ENCODE data around the gene PYGB. TPM values are rescaled to one million over a fixed set of nuclear protein-coding genes. Genes with fewer than 3 reads are reported as not detected.

Gene PYGB
- total RNA-seq, 1 experiment from 2014 or later: 216 TPM

DNA sequence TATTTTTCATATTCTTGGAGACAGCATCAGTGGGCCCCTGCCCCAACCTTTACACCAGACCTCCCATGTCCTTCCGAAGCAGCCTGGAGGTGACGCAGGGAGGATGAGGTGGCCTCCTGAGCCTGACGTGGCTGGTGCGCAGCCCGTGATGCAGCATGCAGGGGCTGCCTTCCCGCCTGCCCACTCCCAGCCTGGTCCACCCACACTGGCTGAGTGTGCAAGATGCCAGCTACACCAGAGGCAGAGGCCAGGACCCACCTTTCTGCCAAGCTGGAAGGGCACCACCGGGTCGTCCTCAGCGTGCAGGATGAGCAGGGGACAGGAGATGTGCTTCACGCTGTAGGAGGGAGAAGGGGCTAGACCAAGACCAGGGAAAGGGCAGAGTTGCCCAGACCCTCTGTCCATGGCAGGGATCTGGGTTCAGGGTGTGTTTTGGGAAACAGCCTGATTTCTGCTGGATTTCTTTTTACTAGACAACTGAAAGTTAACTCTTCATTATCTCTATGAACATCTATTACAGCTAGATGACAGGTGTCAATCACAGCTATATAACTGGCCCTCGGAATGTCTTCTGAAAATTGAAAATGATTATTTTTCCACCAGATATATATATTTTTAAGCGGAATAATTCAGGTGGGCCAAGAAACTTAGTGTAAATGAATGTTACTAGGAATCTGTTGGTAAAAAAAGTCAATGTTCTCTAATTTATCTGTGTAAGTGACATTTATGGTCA is 55.6 kb downstream of the PYGB start:
- intact Hi-C loops (cut with micrococcal nuclease): no loop called here
- POLR2A ChIA-PET (ENCODE audit: unreplicated experiment): interaction anchor here (0.7 kb wide), 1 partner anchor 58 kb away, joined by 3 read pairs; no protein-coding TSS in a partner anchor
- CTCF ChIA-PET: no interaction called here
- H2AFZ ChIP-seq (ENCODE audit: low read length): no peak overlapping the region
- TF ChIP-seq EZH2 (IDR thresholded peaks at IDR 0.05; ENCODE audit: low read length, unreplicated experiment) (no peak), EZH2phosphoT487 (IDR thresholded peaks at IDR 0.05; ENCODE audit: borderline replicate concordance, low read length) (no peak), CTCF (conservative IDR thresholded peaks at IDR 0.05; ENCODE audit: low read depth, low read length) (no peak)
- peaks cover 6% of the 10 kb centered on the region; the same call in 1 of the 2 replicates for H3K36me3 ChIP-seq (ENCODE audit: low read depth, low read length)
- peaks cover 8% of the 10 kb centered on the region; the same call in 1 of the 2 replicates for H3K4me1 ChIP-seq (ENCODE audit: insufficient read depth, low read length)
- no peaks in the 10 kb centered on the region for H3K9me3 ChIP-seq (ENCODE audit: low read length)
- no peaks in the 10 kb centered on the region for H4K20me1 ChIP-seq (ENCODE audit: low read length)
- ATAC-seq (no peak), DNase-seq (no peak)
- no peak overlapping the region for H3K27ac ChIP-seq (ENCODE audit: low read length)
- BruUV-seq (replicated peaks): no TSS peak
- no peaks in the 10 kb centered on the region for H3K79me2 ChIP-seq (ENCODE audit: low read length)
- H3K9ac ChIP-seq (ENCODE audit: low read length): no peak overlapping the region
- no peak overlapping the region for H3K4me2 ChIP-seq (ENCODE audit: low read length)
- H3K4me3 ChIP-seq (ENCODE audit: low read length): no peak overlapping the region
- H3F3A ChIP-seq (ENCODE audit: low read length, unreplicated experiment): no peaks in the 10 kb centered on the region
- H3K9me2 ChIP-seq (replicated peaks; ENCODE audit: low read length): no peaks in the 10 kb centered on the region
- H3K27me3 ChIP-seq (ENCODE audit: low read length): no peaks in the 10 kb centered on the region

DNA sequence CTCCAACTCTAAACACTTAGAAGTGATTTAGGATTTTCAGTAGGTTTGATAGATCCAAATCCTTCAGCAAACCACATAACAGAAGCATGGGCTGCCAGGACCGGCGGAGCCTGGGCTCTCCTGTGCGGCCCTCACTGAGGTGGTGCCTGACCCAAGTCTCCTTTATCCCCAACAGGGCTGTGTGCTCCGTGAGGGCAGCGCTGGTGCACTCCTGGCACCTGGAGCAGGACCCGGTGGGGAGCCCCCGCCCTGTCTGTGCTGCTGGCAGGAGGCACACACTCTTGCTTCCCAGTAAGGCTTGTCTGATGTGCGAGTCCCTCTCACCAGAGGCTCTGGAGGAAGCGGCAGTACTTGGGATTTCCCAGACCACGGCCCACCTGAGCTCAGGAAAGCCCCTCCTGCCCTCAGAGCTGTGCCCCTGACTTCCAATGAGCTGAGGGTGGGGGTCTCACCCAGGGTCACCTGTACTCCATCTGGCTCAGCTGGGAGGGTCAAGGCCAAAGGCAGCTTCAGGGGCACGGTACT is 56.2 kb downstream of the PYGB start:
- H2AFZ ChIP-seq (ENCODE audit: low read length): no peak overlapping the region
- no peak for ATAC-seq
- peaks cover 14% of the 10 kb centered on the region for H3K4me1 ChIP-seq (ENCODE audit: insufficient read depth, low read length)
- 0 out of 2 replicates have a peak, but pooled peaks cover 5% of the 10 kb centered on the region for H3K36me3 ChIP-seq (ENCODE audit: low read depth, low read length)
- BruUV-seq (replicated peaks): no TSS peak
- ChIA-PET CTCF (no interaction called here), POLR2A (ENCODE audit: unreplicated experiment) (interaction anchor here (0.7 kb wide), 1 partner anchor 59 kb away, joined by 3 read pairs; no protein-coding TSS in a partner anchor)
- no peaks in the 10 kb centered on the region for H3K79me2 ChIP-seq (ENCODE audit: low read length)
- H3K4me2 ChIP-seq (ENCODE audit: low read length): no peak overlapping the region
- intact Hi-C loops (cut with micrococcal nuclease): no loop called here
- no peaks in the 10 kb centered on the region for H3F3A ChIP-seq (ENCODE audit: low read length, unreplicated experiment)
- no peak for TF ChIP-seq EZH2 (IDR thresholded peaks at IDR 0.05; ENCODE audit: low read length, unreplicated experiment)
- TF ChIP-seq CTCF (conservative IDR thresholded peaks at IDR 0.05; ENCODE audit: low read depth, low read length): no peak
- no peak for TF ChIP-seq EZH2phosphoT487 (IDR thresholded peaks at IDR 0.05; ENCODE audit: borderline replicate concordance, low read length)
- H3K9ac ChIP-seq (ENCODE audit: low read length): no peak overlapping the region
- no peaks in the 10 kb centered on the region for H3K27me3 ChIP-seq (ENCODE audit: low read length)
- no peaks in the 10 kb centered on the region for H3K9me3 ChIP-seq (ENCODE audit: low read length)
- no peak for DNase-seq
- no peak overlapping the region for H3K4me3 ChIP-seq (ENCODE audit: low read length)
- no peak overlapping the region for H3K27ac ChIP-seq (ENCODE audit: low read length)
- no peaks in the 10 kb centered on the region for H4K20me1 ChIP-seq (ENCODE audit: low read length)
- H3K9me2 ChIP-seq (replicated peaks; ENCODE audit: low read length): no peaks in the 10 kb centered on the region

Data from PC-3 (cell line).